ENCODE results near the gene HPGDS.

Gene HPGDS

GRCh38 chr4:94256144-94256783, 86.4 kb downstream of the HPGDS start:
- no peak for DNase-seq

- DNase-seq, result no peak
These were observed 89.6 kb downstream of the HPGDS start for GRCh38 chr4:94253036-94253435.

GRCh38 chr4:94251094-94251493, 91.5 kb downstream of the HPGDS start:
- no peak for DNase-seq

Measured in amygdala (tissue), 56 donors.